ENCODE results near the gene WDR82. TPM values are rescaled to one million over a fixed set of nuclear protein-coding genes. Genes with fewer than 3 reads are reported as not detected.
A peak's percentile ranks its signal among the peaks of the same experiment; 100 is the strongest.

WDR82 gene
- total RNA-seq, 1 donor from 2014 or later, result 49.2 TPM

DNA sequence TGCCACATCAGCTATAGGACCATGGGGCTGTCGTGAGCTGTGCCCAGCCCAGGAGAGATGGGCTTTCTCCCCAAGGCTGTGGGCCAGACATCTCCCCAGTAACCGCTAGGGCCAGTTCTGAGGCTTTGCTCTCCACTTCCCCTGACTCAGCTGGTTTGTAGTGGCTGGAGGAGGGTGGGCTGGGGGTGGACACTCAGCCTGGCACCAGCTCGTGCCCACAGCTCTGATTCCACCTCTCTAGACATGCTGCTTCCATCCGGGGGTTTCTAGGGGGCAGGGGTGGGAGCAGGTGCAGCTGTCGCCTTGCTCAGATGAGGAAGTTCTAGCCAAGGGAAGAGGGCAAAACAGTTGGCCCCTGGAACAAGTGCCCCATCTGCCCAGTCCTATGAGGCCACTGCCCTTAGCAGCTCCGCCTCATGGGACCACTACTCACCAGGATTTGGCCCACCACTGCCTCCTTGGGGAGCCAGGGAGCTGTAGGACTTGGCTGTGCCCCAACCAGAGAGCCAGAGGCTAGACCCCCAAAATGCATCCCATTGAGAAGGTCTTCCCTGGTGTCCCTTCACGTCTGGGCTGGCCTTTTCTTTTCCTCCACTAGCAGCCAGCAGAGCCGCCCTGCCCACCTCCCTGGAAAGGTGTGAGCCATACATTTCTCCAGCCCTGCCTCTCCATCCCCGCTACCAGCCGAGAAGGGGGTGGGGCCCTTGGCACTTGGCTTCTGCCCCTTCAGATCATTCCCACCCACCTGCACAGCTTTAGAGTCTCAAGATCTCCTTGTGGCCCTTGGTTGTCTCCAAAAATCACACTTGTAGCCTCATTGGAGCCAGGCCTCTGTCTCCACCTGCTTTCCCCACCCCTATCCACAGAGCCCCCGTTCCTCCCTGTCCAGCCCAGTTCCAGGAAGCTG lies 19.0 kb upstream of the WDR82 start:
- Mint-ChIP-seq H3K4me1 (peaks cover 50% of the 10 kb centered on the region), H3K27me3 (ENCODE audit: insufficient read depth, low read depth) (peaks cover 15% of the 10 kb centered on the region), H3K9me3 (no peaks in the 10 kb centered on the region), H3K27ac (peak overlapping the region; percentile 46), H3K4me3 (peak overlapping the region; percentile 78), H3K36me3 (peaks cover 4% of the 10 kb centered on the region)
- Histone ChIP-seq H3K4me2 (peak overlapping the region; percentile 88), H3K36me3 (no peaks in the 10 kb centered on the region), H2AFZ (replicated peaks) (no peak overlapping the region), H4K20me1 (ENCODE audit: low read depth) (no peaks in the 10 kb centered on the region), H3K79me2 (ENCODE audit: low read depth) (no peaks in the 10 kb centered on the region), H3K4me3 (peak overlapping the region; percentile 52), H3K9me3 (ENCODE audit: low read depth) (no peaks in the 10 kb centered on the region), H3K27ac (no peak overlapping the region), H3K9ac (no peak overlapping the region), H3K4me1 (peaks cover 32% of the 10 kb centered on the region), H3K27me3 (no peaks in the 10 kb centered on the region), H3F3A (ENCODE audit: low read depth) (peaks cover 22% of the 10 kb centered on the region)
- no peak for TF ChIP-seq EZH2phosphoT487 (IDR thresholded peaks at IDR 0.05)
- TF ChIP-seq EZH2 (IDR thresholded peaks at IDR 0.05), result no peak
- TF ChIP-seq, protein P1, sequence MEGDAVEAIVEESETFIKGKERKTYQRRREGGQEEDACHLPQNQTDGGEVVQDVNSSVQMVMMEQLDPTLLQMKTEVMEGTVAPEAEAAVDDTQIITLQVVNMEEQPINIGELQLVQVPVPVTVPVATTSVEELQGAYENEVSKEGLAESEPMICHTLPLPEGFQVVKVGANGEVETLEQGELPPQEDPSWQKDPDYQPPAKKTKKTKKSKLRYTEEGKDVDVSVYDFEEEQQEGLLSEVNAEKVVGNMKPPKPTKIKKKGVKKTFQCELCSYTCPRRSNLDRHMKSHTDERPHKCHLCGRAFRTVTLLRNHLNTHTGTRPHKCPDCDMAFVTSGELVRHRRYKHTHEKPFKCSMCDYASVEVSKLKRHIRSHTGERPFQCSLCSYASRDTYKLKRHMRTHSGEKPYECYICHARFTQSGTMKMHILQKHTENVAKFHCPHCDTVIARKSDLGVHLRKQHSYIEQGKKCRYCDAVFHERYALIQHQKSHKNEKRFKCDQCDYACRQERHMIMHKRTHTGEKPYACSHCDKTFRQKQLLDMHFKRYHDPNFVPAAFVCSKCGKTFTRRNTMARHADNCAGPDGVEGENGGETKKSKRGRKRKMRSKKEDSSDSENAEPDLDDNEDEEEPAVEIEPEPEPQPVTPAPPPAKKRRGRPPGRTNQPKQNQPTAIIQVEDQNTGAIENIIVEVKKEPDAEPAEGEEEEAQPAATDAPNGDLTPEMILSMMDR (IDR thresholded peaks at IDR 0.05), result no peak
- no peak for DNase-seq (ENCODE audit: low spot score)

DNA sequence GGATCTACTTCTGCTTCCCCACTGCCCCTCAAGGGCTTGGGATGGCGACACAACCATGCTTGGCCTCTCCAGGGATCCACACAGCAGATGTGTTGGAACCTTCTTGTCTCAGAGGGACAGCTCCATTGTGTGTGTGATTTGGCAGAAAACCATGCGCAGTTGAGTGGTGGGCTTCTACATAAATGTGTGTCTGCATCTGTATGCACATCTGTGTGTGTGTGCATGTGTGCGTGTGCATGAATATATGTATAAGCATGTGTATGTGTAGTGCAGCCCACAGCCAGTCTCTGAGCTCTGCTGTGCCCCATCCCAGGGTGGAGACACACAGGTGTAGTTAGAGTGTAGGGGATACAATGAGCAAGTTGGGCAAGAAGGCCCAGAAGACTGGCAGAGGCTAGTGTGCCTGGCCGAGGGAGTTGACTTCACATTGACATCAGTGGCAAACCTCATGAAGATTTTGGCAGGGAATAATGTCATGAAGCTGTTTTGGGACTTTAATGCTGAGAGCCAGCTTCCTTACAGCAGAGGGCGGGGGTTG lies 17.3 kb upstream of the WDR82 start:
- TF ChIP-seq EZH2 (IDR thresholded peaks at IDR 0.05) (no peak), EZH2phosphoT487 (IDR thresholded peaks at IDR 0.05) (no peak)
- TF ChIP-seq, protein P1 (IDR thresholded peaks at IDR 0.05), result no peak
- Mint-ChIP-seq H3K27ac (no peak overlapping the region), H3K9me3 (no peaks in the 10 kb centered on the region), H3K4me1 (peaks cover 42% of the 10 kb centered on the region), H3K36me3 (peaks cover 3% of the 10 kb centered on the region), H3K27me3 (ENCODE audit: insufficient read depth, low read depth) (peaks cover 14% of the 10 kb centered on the region), H3K4me3 (no peak overlapping the region)
- H3K9me3 ChIP-seq (ENCODE audit: low read depth), result no peaks in the 10 kb centered on the region
- no peaks in the 10 kb centered on the region for H3K27me3 ChIP-seq
- no peak overlapping the region for H3K9ac ChIP-seq
- H4K20me1 ChIP-seq (ENCODE audit: low read depth), result no peaks in the 10 kb centered on the region
- peaks cover 29% of the 10 kb centered on the region for H3K4me1 ChIP-seq
- peaks cover 17% of the 10 kb centered on the region for H3F3A ChIP-seq (ENCODE audit: low read depth)
- H3K79me2 ChIP-seq (ENCODE audit: low read depth), result no peaks in the 10 kb centered on the region
- no peak overlapping the region for H2AFZ ChIP-seq (replicated peaks)
- no peak overlapping the region for H3K4me2 ChIP-seq
- H3K27ac ChIP-seq, result no peak overlapping the region
- H3K4me3 ChIP-seq, result no peak overlapping the region
- no peaks in the 10 kb centered on the region for H3K36me3 ChIP-seq
- DNase-seq (ENCODE audit: low spot score), result no peak

DNA sequence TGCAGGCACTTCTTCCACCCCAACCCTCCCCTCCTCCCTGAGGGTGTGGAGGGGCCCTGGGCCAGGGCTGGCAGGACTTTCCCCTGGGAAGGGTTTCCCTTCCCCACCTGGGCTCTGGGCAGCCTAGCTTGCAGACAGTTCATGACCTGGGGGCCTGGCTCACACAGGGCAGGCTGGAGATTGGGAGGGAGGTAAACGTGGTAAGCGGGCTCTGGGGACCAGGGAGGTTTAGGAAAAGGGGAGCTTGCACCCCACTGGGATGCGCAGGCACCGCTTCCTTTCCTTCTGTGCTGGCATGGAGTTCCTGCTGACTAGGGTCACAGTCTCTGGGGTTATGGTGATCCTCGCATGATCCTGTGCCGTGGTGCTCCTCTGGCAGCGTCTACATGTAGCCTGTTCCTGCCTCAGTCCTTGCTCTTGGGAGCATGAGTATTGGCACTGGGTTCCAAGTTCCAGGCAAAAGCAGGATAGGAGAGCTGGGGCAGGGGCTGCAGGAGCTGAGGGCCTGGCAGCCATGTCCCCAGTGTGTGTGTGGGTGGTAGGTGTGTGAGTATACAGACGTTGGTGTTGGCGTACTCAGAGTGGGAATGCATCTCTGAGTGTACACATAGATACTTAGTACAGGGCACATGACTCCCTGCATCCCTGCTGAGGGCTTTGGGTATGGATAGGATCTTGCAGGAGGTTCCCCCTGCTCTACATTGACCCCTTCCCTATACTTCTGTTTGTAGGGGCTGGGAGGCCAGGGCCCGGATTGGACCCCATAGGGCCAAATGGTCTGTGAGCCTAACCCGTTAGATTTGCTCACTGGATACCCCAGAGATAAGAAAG lies 16.1 kb upstream of the WDR82 start:
- peaks cover 7% of the 10 kb centered on the region for H3F3A ChIP-seq (ENCODE audit: low read depth)
- Mint-ChIP-seq H3K4me3 (peak overlapping the region; percentile 55), H3K27ac (peak overlapping the region; percentile 77), H3K4me1 (peaks cover 31% of the 10 kb centered on the region), H3K27me3 (ENCODE audit: insufficient read depth, low read depth) (peaks cover 14% of the 10 kb centered on the region), H3K9me3 (no peaks in the 10 kb centered on the region), H3K36me3 (peaks cover 3% of the 10 kb centered on the region)
- no peak overlapping the region for H3K27ac ChIP-seq
- H3K36me3 ChIP-seq, result no peaks in the 10 kb centered on the region
- no peak overlapping the region for H3K4me3 ChIP-seq
- H4K20me1 ChIP-seq (ENCODE audit: low read depth), result no peaks in the 10 kb centered on the region
- no peaks in the 10 kb centered on the region for H3K9me3 ChIP-seq (ENCODE audit: low read depth)
- DNase-seq (ENCODE audit: low spot score), result no peak
- no peak overlapping the region for H3K4me2 ChIP-seq
- no peak overlapping the region for H3K9ac ChIP-seq
- H3K27me3 ChIP-seq, result no peaks in the 10 kb centered on the region
- H3K4me1 ChIP-seq, result peaks cover 18% of the 10 kb centered on the region
- no peaks in the 10 kb centered on the region for H3K79me2 ChIP-seq (ENCODE audit: low read depth)
- no peak overlapping the region for H2AFZ ChIP-seq (replicated peaks)
- no peak for TF ChIP-seq EZH2phosphoT487 (IDR thresholded peaks at IDR 0.05)

Measured in neural progenitor cell (in vitro differentiated cells).